Astrocyte of the cerebellum (primary cell): ENCODE measurements around the gene CNOT6.

Experiments
- DNase-seq: peaks from one replicate; pipeline ENCODE4 v3.0.0-alpha.2; 2011; ENCODE audit warnings: low read depth
- H3K4me3 ChIP-seq: 2 replicates; pipeline ENCODE4 v1.5.1; 2011; ENCODE audit warnings: mild to moderate bottlenecking, low read depth, low read length, moderate library complexity
- CTCF ChIP-seq: IDR thresholded peaks from 2 replicates; pipeline ENCODE4 v1.5.1; 2012; ENCODE audit warnings: low read length, low read depth, moderate library complexity, mild to moderate bottlenecking; ENCODE audit errors: missing control alignments
- in situ Hi-C: cut with HindIII; loops from 2 replicates; pipeline ENCODE4 v1.10.0; 2017; ENCODE audit warnings: low sequenced_read_pairs

CNOT6 gene

GRCh38 chr5:180535573-180535972 is 41.4 kb downstream of the CNOT6 start:
- no peak for DNase-seq
- TF ChIP-seq CTCF, result no peak
- H3K4me3 ChIP-seq, result no peak overlapping the region
- in situ Hi-C loops, result no loop called here

GRCh38 chr5:180540050-180540694 is 46.0 kb downstream of the CNOT6 start:
- no peak for DNase-seq
- no peak for TF ChIP-seq CTCF
- no peak overlapping the region for H3K4me3 ChIP-seq
- in situ Hi-C loops, result no loop called here

- in situ Hi-C loops, result no loop called here
- DNase-seq, result no peak
- TF ChIP-seq CTCF, result no peak
Measured at GRCh38 chr5:180541710-180542109, 47.5 kb downstream of the CNOT6 start.

GRCh38 chr5:180545248-180545647 is 51.1 kb downstream of the CNOT6 start:
- in situ Hi-C loops, result loop anchor here (5.0 kb wide), 1 partner anchor 37 kb away; no protein-coding TSS in a partner anchor
- DNase-seq, result no peak
- TF ChIP-seq CTCF, result no peak
- H3K4me3 ChIP-seq, result no peak overlapping the region

More at GRCh38 chr5:180541710-180542109, 47.5 kb downstream of the CNOT6 start:
- H3K4me3 ChIP-seq, result no peak overlapping the region

- no peak for TF ChIP-seq CTCF
- H3K4me3 ChIP-seq, result no peak overlapping the region
- DNase-seq, result no peak
- in situ Hi-C loops, result loop anchor here (5.0 kb wide), 1 partner anchor 34 kb away; no protein-coding TSS in a partner anchor
Measured at GRCh38 chr5:180548563-180548962, 54.4 kb downstream of the CNOT6 start.

GRCh38 chr5:180553530-180553929 is 59.4 kb downstream of the CNOT6 start:
- TF ChIP-seq CTCF, result no peak
- no peak overlapping the region for H3K4me3 ChIP-seq
- in situ Hi-C loops, result no loop called here
- no peak for DNase-seq
